Activated naive CD8-positive, alpha-beta T cell treated with anti-CD3 and anti-CD28 coated beads for 36 hours (primary cell): ENCODE measurements around the gene ZBTB39. TPM values are rescaled to one million over a fixed set of nuclear protein-coding genes. Genes with fewer than 3 reads are reported as not detected.
"Not testable (repeated sequence)": the region's sequence is repeated elsewhere in the genome, so short reads cannot be mapped to it uniquely, and the experiment has no call there.

ENCODE experiments used
- DNase-seq: peaks from one replicate; pipeline ENCODE4 v3.0.0; 2021
- H3K27ac Mint-ChIP-seq: one replicate; pipeline ENCODE4 v1.8.0; 2022; ENCODE audit warnings: mild to moderate bottlenecking, moderate library complexity, mixed read lengths
- H3K27me3 Mint-ChIP-seq: one replicate; pipeline ENCODE4 v1.8.0; 2022; ENCODE audit warnings: mild to moderate bottlenecking, mixed read lengths
- H3K36me3 Mint-ChIP-seq: one replicate; pipeline ENCODE4 v1.8.0; 2021; ENCODE audit warnings: mild to moderate bottlenecking, mixed read lengths
- H3K4me1 Mint-ChIP-seq: one replicate; pipeline ENCODE4 v1.8.0; 2021; ENCODE audit warnings: mixed read lengths
- H3K4me3 Mint-ChIP-seq: one replicate; pipeline ENCODE4 v1.8.0; 2022; ENCODE audit warnings: mild to moderate bottlenecking, moderate library complexity, mixed read lengths
- H3K9me3 Mint-ChIP-seq: one replicate; pipeline ENCODE4 v1.8.0; 2022; ENCODE audit warnings: mixed read lengths
- total RNA-seq, 2 experiments: library from RNA; stranded (reverse); gene quantifications; one replicate each; pipeline ENCODE4 v1.2.3, GENCODE V29; 2021

ZBTB39 gene
- total RNA-seq, 2 experiments from 2014 or later, result 7.0 to 7.2 TPM

GRCh38 chr12:56982578-56983236, 23.6 kb downstream of the ZBTB39 start:
- not testable (repeated sequence) for H3K4me1 Mint-ChIP-seq, H3K4me3 Mint-ChIP-seq, H3K9me3 Mint-ChIP-seq, H3K27ac Mint-ChIP-seq, H3K27me3 Mint-ChIP-seq, DNase-seq, H3K36me3 Mint-ChIP-seq

- Mint-ChIP-seq H3K36me3 (no peaks in the 10 kb centered on the region), H3K27ac (no peak overlapping the region), H3K4me1 (peaks cover 2% of the 10 kb centered on the region), H3K27me3 (no peaks in the 10 kb centered on the region), H3K9me3 (peaks cover 3% of the 10 kb centered on the region), H3K4me3 (no peak overlapping the region)
- DNase-seq, result no peak
These were observed 25.3 kb downstream of the ZBTB39 start for GRCh38 chr12:56980941-56981530.

GRCh38 chr12:56980268-56980667, 26.1 kb downstream of the ZBTB39 start:
- DNase-seq, result no peak
- Mint-ChIP-seq H3K27ac (no peak overlapping the region), H3K27me3 (no peaks in the 10 kb centered on the region), H3K4me3 (no peak overlapping the region), H3K4me1 (no peaks in the 10 kb centered on the region), H3K9me3 (peaks cover 3% of the 10 kb centered on the region), H3K36me3 (no peaks in the 10 kb centered on the region)

- no peaks in the 10 kb centered on the region for H3K4me1 Mint-ChIP-seq
- no peak for DNase-seq
- H3K36me3 Mint-ChIP-seq, result no peaks in the 10 kb centered on the region
- H3K27ac Mint-ChIP-seq, result no peak overlapping the region
- H3K9me3 Mint-ChIP-seq, result peaks cover 3% of the 10 kb centered on the region
- H3K4me3 Mint-ChIP-seq, result no peak overlapping the region
- no peaks in the 10 kb centered on the region for H3K27me3 Mint-ChIP-seq
These were observed 26.7 kb downstream of the ZBTB39 start for GRCh38 chr12:56979628-56980027.

GRCh38 chr12:56978397-56979138, 27.8 kb downstream of the ZBTB39 start:
- DNase-seq, result no peak
- no peaks in the 10 kb centered on the region for H3K4me1 Mint-ChIP-seq
- H3K36me3 Mint-ChIP-seq, result no peaks in the 10 kb centered on the region
- H3K27ac Mint-ChIP-seq, result no peak overlapping the region
- H3K9me3 Mint-ChIP-seq, result peaks cover 3% of the 10 kb centered on the region
- H3K4me3 Mint-ChIP-seq, result no peak overlapping the region
- H3K27me3 Mint-ChIP-seq, result no peaks in the 10 kb centered on the region

GRCh38 chr12:56977361-56977760, 29.0 kb downstream of the ZBTB39 start:
- H3K36me3 Mint-ChIP-seq, H3K4me1 Mint-ChIP-seq, H3K27ac Mint-ChIP-seq, H3K4me3 Mint-ChIP-seq, H3K9me3 Mint-ChIP-seq, DNase-seq, H3K27me3 Mint-ChIP-seq: not testable (repeated sequence)

- H3K36me3 Mint-ChIP-seq, H3K27ac Mint-ChIP-seq, H3K4me3 Mint-ChIP-seq, H3K4me1 Mint-ChIP-seq, H3K27me3 Mint-ChIP-seq, H3K9me3 Mint-ChIP-seq, DNase-seq: not testable (repeated sequence)
These were observed 32.1 kb downstream of the ZBTB39 start for GRCh38 chr12:56974224-56974623.

GRCh38 chr12:56968910-56969309, 37.4 kb downstream of the ZBTB39 start:
- not testable (repeated sequence) for H3K27ac Mint-ChIP-seq, DNase-seq, H3K27me3 Mint-ChIP-seq, H3K36me3 Mint-ChIP-seq, H3K4me3 Mint-ChIP-seq, H3K9me3 Mint-ChIP-seq, H3K4me1 Mint-ChIP-seq

- not testable (repeated sequence) for H3K4me1 Mint-ChIP-seq, H3K4me3 Mint-ChIP-seq, H3K27me3 Mint-ChIP-seq, DNase-seq, H3K27ac Mint-ChIP-seq, H3K36me3 Mint-ChIP-seq, H3K9me3 Mint-ChIP-seq
These were observed 40.2 kb downstream of the ZBTB39 start for GRCh38 chr12:56965997-56966642.

- H3K4me1 Mint-ChIP-seq, H3K9me3 Mint-ChIP-seq, H3K36me3 Mint-ChIP-seq, H3K4me3 Mint-ChIP-seq, DNase-seq, H3K27me3 Mint-ChIP-seq, H3K27ac Mint-ChIP-seq: not testable (repeated sequence)
These were observed 41.2 kb downstream of the ZBTB39 start for GRCh38 chr12:56965124-56965523.

- not testable (repeated sequence) for DNase-seq, H3K27ac Mint-ChIP-seq, H3K36me3 Mint-ChIP-seq, H3K4me3 Mint-ChIP-seq, H3K4me1 Mint-ChIP-seq, H3K9me3 Mint-ChIP-seq, H3K27me3 Mint-ChIP-seq
These were observed 42.8 kb downstream of the ZBTB39 start for GRCh38 chr12:56963557-56963956.

- not testable (repeated sequence) for DNase-seq, H3K27me3 Mint-ChIP-seq, H3K4me1 Mint-ChIP-seq, H3K9me3 Mint-ChIP-seq, H3K27ac Mint-ChIP-seq, H3K36me3 Mint-ChIP-seq, H3K4me3 Mint-ChIP-seq
These were observed 44.1 kb downstream of the ZBTB39 start for GRCh38 chr12:56962247-56962646.

- Mint-ChIP-seq H3K27me3 (no peaks in the 10 kb centered on the region), H3K4me1 (no peaks in the 10 kb centered on the region), H3K9me3 (peaks cover 6% of the 10 kb centered on the region), H3K36me3 (no peaks in the 10 kb centered on the region), H3K4me3 (no peak overlapping the region), H3K27ac (no peak overlapping the region)
- no peak for DNase-seq
These were observed 47.9 kb downstream of the ZBTB39 start for GRCh38 chr12:56958422-56958821.

- DNase-seq, result no peak
- Mint-ChIP-seq H3K27me3 (no peaks in the 10 kb centered on the region), H3K9me3 (peaks cover 4% of the 10 kb centered on the region), H3K4me1 (no peaks in the 10 kb centered on the region), H3K4me3 (no peak within 1 kb of the TSS), H3K36me3 (no peaks in the 10 kb centered on the region), H3K27ac (no peak within 1 kb of the TSS)
These were observed 48.9 kb downstream of the ZBTB39 start, which contains the start of gene RDH16 for GRCh38 chr12:56957229-56958052. Gene RDH16 (minus strand): TSS chr12:56957608. CDS start chr12:56957462, 146 bp downstream.
